Measurements from ENCODE around the gene ACLY. TPM values are rescaled to one million over a fixed set of nuclear protein-coding genes. Genes with fewer than 3 reads are reported as not detected.
"Not testable (repeated sequence)": the region's sequence is repeated elsewhere in the genome, so short reads cannot be mapped to it uniquely, and the experiment has no call there.

The ACLY gene
- total RNA-seq, 1 donor from 2014 or later = 326 TPM

- Mint-ChIP-seq H3K9me3 (ENCODE audit: unreplicated experiment) (no peaks in the 10 kb centered on the region), H3K36me3 (ENCODE audit: low read depth, unreplicated experiment) (peaks cover 13% of the 10 kb centered on the region), H3K27me3 (ENCODE audit: low read depth, unreplicated experiment) (no peaks in the 10 kb centered on the region), H3K4me1 (ENCODE audit: low read depth, unreplicated experiment) (no peaks in the 10 kb centered on the region), H3K27ac (ENCODE audit: unreplicated experiment) (no peak overlapping the region), H3K4me3 (ENCODE audit: unreplicated experiment) (no peak overlapping the region)
- FAIRE-seq (no peak), DNase-seq (ENCODE audit: low read depth) (no peak)
- H4K20me1 ChIP-seq (ENCODE audit: insufficient read depth, low read length) = peaks cover 87% of the 10 kb centered on the region
- peaks cover 51% of the 10 kb centered on the region for H3K79me2 ChIP-seq (ENCODE audit: insufficient read depth, low read length)
- H3K9me3 ChIP-seq (ENCODE audit: insufficient read depth, low read depth, low read length) = no peaks in the 10 kb centered on the region
- TF ChIP-seq CTCF (IDR thresholded peaks at IDR 0.05; ENCODE audit: insufficient read depth, low read depth, low read length) (peak; percentile 7), EZH2 (IDR thresholded peaks at IDR 0.05; ENCODE audit: insufficient read depth, low read length) (no peak)
- H2AFZ ChIP-seq (ENCODE audit: low read depth, low read length) = no peak overlapping the region
- H3K4me1 ChIP-seq (ENCODE audit: insufficient read depth, low read length) = no peaks in the 10 kb centered on the region
- H3K4me2 ChIP-seq (ENCODE audit: low read length) = no peak overlapping the region
- H3K9ac ChIP-seq (ENCODE audit: low read length) = peak overlapping the region; percentile 31
- no peak overlapping the region for H3K27ac ChIP-seq (ENCODE audit: low read depth, low read length)
- no peak overlapping the region for H3K4me3 ChIP-seq (ENCODE audit: insufficient read depth, low read depth, low read length)
- no peaks in the 10 kb centered on the region for H3K27me3 ChIP-seq (ENCODE audit: insufficient read depth, low read length)
- H3K36me3 ChIP-seq (ENCODE audit: insufficient read depth, low read length) = peaks cover 78% of the 10 kb centered on the region
These were observed 33.0 kb downstream of the ACLY start for GRCh38 chr17:41885733-41886132.

GRCh38 chr17:41882756-41883155 is 36.0 kb downstream of the ACLY start:
- Mint-ChIP-seq H3K4me3 (ENCODE audit: unreplicated experiment) (no peak overlapping the region), H3K27ac (ENCODE audit: unreplicated experiment) (no peak overlapping the region), H3K36me3 (ENCODE audit: low read depth, unreplicated experiment) (peaks cover 17% of the 10 kb centered on the region), H3K27me3 (ENCODE audit: low read depth, unreplicated experiment) (no peaks in the 10 kb centered on the region), H3K9me3 (ENCODE audit: unreplicated experiment) (no peaks in the 10 kb centered on the region), H3K4me1 (ENCODE audit: low read depth, unreplicated experiment) (no peaks in the 10 kb centered on the region)
- H3K4me1 ChIP-seq (ENCODE audit: insufficient read depth, low read length) = no peaks in the 10 kb centered on the region
- no peak overlapping the region for H3K4me2 ChIP-seq (ENCODE audit: low read length)
- peaks cover 78% of the 10 kb centered on the region for H3K36me3 ChIP-seq (ENCODE audit: insufficient read depth, low read length)
- no peaks in the 10 kb centered on the region for H3K27me3 ChIP-seq (ENCODE audit: insufficient read depth, low read length)
- no peak overlapping the region for H2AFZ ChIP-seq (ENCODE audit: low read depth, low read length)
- TF ChIP-seq EZH2 (IDR thresholded peaks at IDR 0.05; ENCODE audit: insufficient read depth, low read length) = no peak
- no peak for TF ChIP-seq CTCF (IDR thresholded peaks at IDR 0.05; ENCODE audit: insufficient read depth, low read depth, low read length)
- no peak overlapping the region for H3K4me3 ChIP-seq (ENCODE audit: insufficient read depth, low read depth, low read length)
- peaks cover 53% of the 10 kb centered on the region for H3K79me2 ChIP-seq (ENCODE audit: insufficient read depth, low read length)
- DNase-seq (ENCODE audit: low read depth) (no peak), FAIRE-seq (no peak)
- H4K20me1 ChIP-seq (ENCODE audit: insufficient read depth, low read length) = peaks cover 94% of the 10 kb centered on the region
- no peak overlapping the region for H3K9ac ChIP-seq (ENCODE audit: low read length)
- no peaks in the 10 kb centered on the region for H3K9me3 ChIP-seq (ENCODE audit: insufficient read depth, low read depth, low read length)
- H3K27ac ChIP-seq (ENCODE audit: low read depth, low read length) = no peak overlapping the region

GRCh38 chr17:41880130-41880529 is 38.6 kb downstream of the ACLY start:
- Histone ChIP-seq H3K79me2 (ENCODE audit: insufficient read depth, low read length) (peaks cover 32% of the 10 kb centered on the region), H3K36me3 (ENCODE audit: insufficient read depth, low read length) (peaks cover 64% of the 10 kb centered on the region), H4K20me1 (ENCODE audit: insufficient read depth, low read length) (peaks cover 70% of the 10 kb centered on the region), H3K4me2 (ENCODE audit: low read length) (no peak overlapping the region), H3K4me1 (ENCODE audit: insufficient read depth, low read length) (no peaks in the 10 kb centered on the region), H3K27ac (ENCODE audit: low read depth, low read length) (no peak overlapping the region), H3K9me3 (ENCODE audit: insufficient read depth, low read depth, low read length) (no peaks in the 10 kb centered on the region), H3K9ac (ENCODE audit: low read length) (no peak overlapping the region), H3K27me3 (ENCODE audit: insufficient read depth, low read length) (no peaks in the 10 kb centered on the region), H3K4me3 (ENCODE audit: insufficient read depth, low read depth, low read length) (no peak overlapping the region), H2AFZ (ENCODE audit: low read depth, low read length) (no peak overlapping the region)
- Mint-ChIP-seq H3K4me3 (ENCODE audit: unreplicated experiment) (no peak overlapping the region), H3K4me1 (ENCODE audit: low read depth, unreplicated experiment) (no peaks in the 10 kb centered on the region), H3K36me3 (ENCODE audit: low read depth, unreplicated experiment) (peaks cover 15% of the 10 kb centered on the region), H3K27ac (ENCODE audit: unreplicated experiment) (no peak overlapping the region), H3K9me3 (ENCODE audit: unreplicated experiment) (no peaks in the 10 kb centered on the region), H3K27me3 (ENCODE audit: low read depth, unreplicated experiment) (no peaks in the 10 kb centered on the region)
- TF ChIP-seq EZH2 (IDR thresholded peaks at IDR 0.05; ENCODE audit: insufficient read depth, low read length) (no peak), CTCF (IDR thresholded peaks at IDR 0.05; ENCODE audit: insufficient read depth, low read depth, low read length) (no peak)
- DNase-seq (ENCODE audit: low read depth) = no peak
- no peak for FAIRE-seq

GRCh38 chr17:41874293-41874670 is 44.5 kb downstream of the ACLY start:
- not testable (repeated sequence) for H3K4me3 Mint-ChIP-seq (ENCODE audit: unreplicated experiment); DNase-seq (ENCODE audit: low read depth); H3K4me1 ChIP-seq (ENCODE audit: insufficient read depth, low read length); H3K9me3 ChIP-seq (ENCODE audit: insufficient read depth, low read depth, low read length); H3K27me3 Mint-ChIP-seq (ENCODE audit: low read depth, unreplicated experiment); FAIRE-seq; H2AFZ ChIP-seq (ENCODE audit: low read depth, low read length); H3K27ac Mint-ChIP-seq (ENCODE audit: unreplicated experiment); H3K27ac ChIP-seq (ENCODE audit: low read depth, low read length); H3K9ac ChIP-seq (ENCODE audit: low read length); H3K4me2 ChIP-seq (ENCODE audit: low read length); H3K27me3 ChIP-seq (ENCODE audit: insufficient read depth, low read length); H3K9me3 Mint-ChIP-seq (ENCODE audit: unreplicated experiment); H3K4me1 Mint-ChIP-seq (ENCODE audit: low read depth, unreplicated experiment); H3K4me3 ChIP-seq (ENCODE audit: insufficient read depth, low read depth, low read length)
- Histone ChIP-seq H3K36me3 (ENCODE audit: insufficient read depth, low read length) (peaks cover 64% of the 10 kb centered on the region), H4K20me1 (ENCODE audit: insufficient read depth, low read length) (peaks cover 66% of the 10 kb centered on the region), H3K79me2 (ENCODE audit: insufficient read depth, low read length) (peaks cover 11% of the 10 kb centered on the region)
- peaks cover 29% of the 10 kb centered on the region for H3K36me3 Mint-ChIP-seq (ENCODE audit: low read depth, unreplicated experiment)

All from astrocyte (in vitro differentiated cells and primary cell).